Measurements from ENCODE around the gene OMG.

- no peak for TF ChIP-seq POLR2A (IDR thresholded peaks at IDR 0.05)
- TF ChIP-seq CTCF (IDR thresholded peaks at IDR 0.05): no peak
- TF ChIP-seq POLR2AphosphoS5 (IDR thresholded peaks at IDR 0.05): no peak
- no peak for TF ChIP-seq EP300 (IDR thresholded peaks at IDR 0.05)
These were observed 7.2 kb downstream of the OMG start for GRCh38 chr17:31289790-31290189.
